Stimulated activated naive B cell treated with anti-CD40 and anti-IgM and Interleukin-4, amounts not matched to agents 10 μg/mL and 1 μg/mL and 100 μg/mL, for 72 hours (primary cell): ENCODE data around the gene SPIN4.
"Not testable (repeated sequence)": the region's sequence is repeated elsewhere in the genome, so short reads cannot be mapped to it uniquely, and the experiment has no call there.

Experiments
- ATAC-seq, 2 donors: fragments of 150-1000 bp; cut with Tn5 transposase; replicated peaks; 2 replicates each; pipeline ENCODE4 v1.10.0; 2021; ENCODE audit warnings: moderate library complexity in 1 of 2
- DNase-seq: peaks from one replicate; pipeline ENCODE4 v3.0.0; 2021
- H3K27ac Mint-ChIP-seq: one replicate; pipeline ENCODE4 v1.8.0; 2022; ENCODE audit warnings: mild to moderate bottlenecking, mixed read lengths
- H3K27me3 Mint-ChIP-seq, 2 donors: one replicate each; pipeline ENCODE4 v1.8.0; 2022; ENCODE audit warnings: mixed read lengths in 2 of 2
- H3K36me3 Mint-ChIP-seq, 2 donors: one replicate each; pipeline ENCODE4 v1.8.0; 2022; ENCODE audit warnings: mixed read lengths in 2 of 2, mild to moderate bottlenecking in 1 of 2
- H3K4me1 Mint-ChIP-seq, 2 donors: one replicate each; pipeline ENCODE4 v1.8.0; 2022; ENCODE audit warnings: mixed read lengths in 2 of 2, mild to moderate bottlenecking in 1 of 2
- H3K4me3 Mint-ChIP-seq, 2 donors: one replicate each; pipeline ENCODE4 v1.8.0; 2022; ENCODE audit warnings: mild to moderate bottlenecking in 2 of 2, mixed read lengths in 2 of 2, moderate library complexity in 1 of 2
- H3K9me3 Mint-ChIP-seq, 2 donors: one replicate each; pipeline ENCODE4 v1.8.0; 2022; ENCODE audit warnings: mixed read lengths in 2 of 2, mild to moderate bottlenecking in 1 of 2

Gene SPIN4

DNA sequence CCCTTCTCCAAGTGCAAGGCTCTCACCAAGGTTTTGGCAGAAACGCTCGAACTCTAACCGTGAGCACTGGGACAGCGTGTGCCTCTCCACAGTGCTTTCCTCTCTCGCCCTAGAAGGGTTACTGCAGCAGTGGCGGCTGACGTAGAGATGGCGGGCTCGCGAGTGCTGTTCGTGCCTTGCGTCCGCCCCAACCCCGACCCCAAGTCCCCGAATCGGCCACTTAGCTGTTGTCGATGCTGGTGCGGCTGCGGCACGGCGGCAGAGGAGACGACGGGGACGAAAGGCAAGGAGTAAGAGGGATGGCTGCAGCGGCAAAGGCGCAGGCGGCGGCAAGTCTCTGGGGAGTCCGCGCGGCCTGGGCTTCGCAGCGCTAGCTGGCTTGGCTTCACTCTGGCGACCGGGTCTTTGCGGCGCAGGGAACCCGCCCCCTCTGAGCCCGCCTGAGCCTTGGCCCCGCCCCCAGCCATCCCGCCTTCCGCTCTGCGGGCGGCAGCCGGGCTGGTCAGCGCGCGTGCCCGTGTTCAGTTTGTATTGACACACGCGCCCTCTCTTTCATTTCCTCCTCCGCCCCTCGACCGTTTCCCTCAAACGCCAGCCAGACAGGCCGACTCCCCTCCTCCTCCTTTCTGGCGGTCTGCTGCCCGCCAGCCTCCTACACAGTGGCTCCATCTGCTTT is at the start of gene SPIN4:
TSS of gene SPIN4 (minus strand) at position 392 of the 676 bp plus-strand sequence. CDS start 513 bp downstream, outside the sequence.
- Mint-ChIP-seq H3K4me3 (peak within 1 kb of the TSS; percentile 89 to 96), H3K27me3 (no peaks in the 10 kb centered on the region), H3K36me3 (no peaks in the 10 kb centered on the region), H3K27ac (peak within 1 kb of the TSS; percentile 84), H3K9me3 (no peaks in the 10 kb centered on the region), H3K4me1 (peaks cover 4 to 17% of the 10 kb centered on the region in 2 donors)
- ATAC-seq (peak; percentile 92 to 96), DNase-seq (peak; percentile 70)

DNA sequence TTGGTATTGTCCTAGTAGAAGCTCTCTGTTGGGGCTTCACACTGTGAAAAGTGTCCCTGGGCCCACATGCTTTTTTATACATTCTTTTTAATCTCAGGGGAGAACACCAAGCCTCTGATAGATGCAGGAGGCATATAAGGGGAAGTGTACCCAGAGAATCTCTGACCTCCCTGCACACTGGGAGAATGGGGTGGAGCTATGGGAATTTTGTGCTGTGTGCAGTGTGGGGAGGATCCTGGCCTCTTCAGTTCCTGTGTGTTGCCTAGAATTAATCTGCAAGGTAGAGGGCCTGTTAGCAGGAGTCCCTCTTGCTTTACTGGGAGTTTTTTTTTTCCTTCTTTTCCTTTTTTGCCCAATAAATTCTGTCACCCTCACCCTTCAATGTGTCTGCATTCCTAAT is 49.2 kb upstream of the SPIN4 start:
- no peak overlapping the region for H3K27ac Mint-ChIP-seq
- H3K4me3 Mint-ChIP-seq, result no peak overlapping the region
- H3K9me3 Mint-ChIP-seq, result peaks cover 0 to 3% of the 10 kb centered on the region in 2 donors
- no peaks in the 10 kb centered on the region for H3K4me1 Mint-ChIP-seq
- no peaks in the 10 kb centered on the region for H3K36me3 Mint-ChIP-seq
- no peak for DNase-seq
- ATAC-seq, result no peak
- no peaks in the 10 kb centered on the region for H3K27me3 Mint-ChIP-seq

DNA sequence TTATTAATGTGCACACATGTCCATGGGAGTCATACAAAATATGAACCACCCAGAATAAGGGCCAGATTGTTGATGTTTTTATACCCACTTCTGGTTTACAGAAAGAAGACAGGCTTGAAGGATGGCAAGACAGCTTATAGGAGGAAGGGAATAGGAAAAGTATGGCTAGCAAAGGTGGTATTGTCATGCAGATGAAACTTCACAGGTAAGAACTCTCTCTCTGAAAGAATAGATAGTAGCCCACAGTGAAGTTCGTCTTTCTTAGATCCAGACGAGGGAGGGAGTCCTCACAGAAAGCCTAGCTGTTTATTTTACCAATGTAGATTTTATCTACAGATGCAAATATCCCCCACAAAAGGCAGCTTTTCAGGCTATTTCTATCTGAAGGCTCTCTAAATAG is 43.7 kb upstream of the SPIN4 start:
- no peaks in the 10 kb centered on the region for H3K4me1 Mint-ChIP-seq
- ATAC-seq (no peak), DNase-seq (no peak)
- no peaks in the 10 kb centered on the region for H3K27me3 Mint-ChIP-seq
- H3K27ac Mint-ChIP-seq, result no peak overlapping the region
- H3K4me3 Mint-ChIP-seq, result no peak overlapping the region
- H3K36me3 Mint-ChIP-seq, result no peaks in the 10 kb centered on the region
- H3K9me3 Mint-ChIP-seq, result no peaks in the 10 kb centered on the region

DNA sequence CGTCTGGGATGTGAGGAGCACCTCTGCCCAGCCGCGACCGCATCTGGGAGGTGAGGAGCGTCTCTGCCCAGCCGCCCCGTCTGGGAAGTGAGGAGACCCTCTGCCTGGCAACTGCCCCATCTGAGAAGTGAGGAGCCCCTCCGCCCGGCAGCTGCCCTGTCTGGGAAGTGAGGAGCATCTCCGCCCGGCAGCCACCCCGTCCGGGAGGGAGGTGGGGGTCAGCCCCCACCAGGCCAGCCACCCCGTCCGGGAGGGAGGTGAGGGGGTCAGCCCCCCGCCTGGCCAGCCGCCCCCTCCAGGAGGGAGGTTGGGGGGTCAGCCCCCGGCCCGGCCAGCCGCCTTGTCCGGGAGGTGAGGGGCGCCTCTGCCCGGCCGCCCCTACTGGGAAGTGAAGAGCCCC is 42.0 kb upstream of the SPIN4 start:
- not testable (repeated sequence) for ATAC-seq, H3K27me3 Mint-ChIP-seq, H3K9me3 Mint-ChIP-seq, H3K4me3 Mint-ChIP-seq, H3K27ac Mint-ChIP-seq, DNase-seq, H3K36me3 Mint-ChIP-seq, H3K4me1 Mint-ChIP-seq

DNA sequence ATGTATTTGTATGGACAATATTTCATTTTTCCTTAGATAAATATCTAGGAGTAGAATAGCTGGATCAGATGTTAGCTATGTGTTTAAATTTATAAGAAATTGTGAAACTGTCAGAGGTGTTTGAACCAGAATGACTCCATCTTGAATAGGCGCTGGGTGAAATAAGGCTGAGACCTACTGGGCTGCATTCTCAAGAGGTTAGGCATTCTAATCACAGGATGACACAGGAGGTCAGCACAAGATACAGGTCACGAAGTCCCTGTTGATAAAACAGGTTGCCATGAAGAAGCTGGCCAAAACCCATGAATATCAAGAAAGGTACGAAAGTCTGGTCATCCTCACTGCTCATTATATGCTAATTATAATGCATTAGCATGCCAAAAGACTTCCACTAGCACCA is 36.3 kb upstream of the SPIN4 start:
- H3K27me3 Mint-ChIP-seq, result no peaks in the 10 kb centered on the region
- H3K9me3 Mint-ChIP-seq, result no peaks in the 10 kb centered on the region
- no peak for DNase-seq
- H3K27ac Mint-ChIP-seq, result no peak overlapping the region
- no peaks in the 10 kb centered on the region for H3K36me3 Mint-ChIP-seq
- no peak overlapping the region for H3K4me3 Mint-ChIP-seq
- H3K4me1 Mint-ChIP-seq, result no peaks in the 10 kb centered on the region
- ATAC-seq, result no peak

DNA sequence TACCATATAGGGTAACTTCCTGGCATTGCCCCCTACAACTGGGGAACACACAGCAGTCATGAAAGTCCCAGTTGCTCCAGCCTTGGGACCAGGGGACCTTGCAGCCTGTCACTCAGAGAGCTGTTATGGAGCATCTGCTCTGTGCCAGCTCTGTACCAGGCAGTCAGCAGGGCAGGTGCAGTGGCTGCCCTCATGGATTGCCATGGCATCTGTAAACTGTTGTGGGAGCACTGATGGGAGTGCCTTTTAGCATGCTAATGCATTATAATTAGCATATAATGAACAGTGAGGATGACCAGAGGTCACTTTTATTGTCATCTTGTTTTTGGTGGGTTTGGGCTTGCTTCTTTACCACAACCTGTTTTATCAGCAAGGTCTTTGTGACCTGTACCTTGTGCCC is 33.1 kb upstream of the SPIN4 start:
- ATAC-seq, H3K36me3 Mint-ChIP-seq, H3K4me3 Mint-ChIP-seq, H3K27me3 Mint-ChIP-seq, H3K4me1 Mint-ChIP-seq, H3K9me3 Mint-ChIP-seq, DNase-seq, H3K27ac Mint-ChIP-seq: not testable (repeated sequence)

DNA sequence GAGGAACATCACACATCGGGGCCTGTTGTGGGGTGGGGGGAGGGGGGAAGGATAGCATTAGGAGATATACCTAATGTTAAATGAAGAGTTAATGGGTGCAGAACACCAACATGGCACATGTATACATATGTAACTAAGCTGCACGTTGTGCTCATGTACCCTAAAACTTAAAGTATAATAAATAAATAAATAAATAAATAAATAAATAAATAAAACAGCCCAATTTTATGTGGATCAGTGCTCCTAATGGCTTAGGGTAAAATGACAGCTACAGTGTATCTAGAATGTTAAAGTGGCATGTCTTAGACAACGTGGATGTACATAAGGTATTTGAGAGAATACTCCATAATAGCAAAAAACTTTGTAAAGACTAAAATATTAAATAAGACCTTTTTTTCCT is 21.9 kb upstream of the SPIN4 start:
- not testable (repeated sequence) for H3K36me3 Mint-ChIP-seq, DNase-seq, H3K4me3 Mint-ChIP-seq, H3K27ac Mint-ChIP-seq, ATAC-seq, H3K27me3 Mint-ChIP-seq, H3K4me1 Mint-ChIP-seq, H3K9me3 Mint-ChIP-seq

DNA sequence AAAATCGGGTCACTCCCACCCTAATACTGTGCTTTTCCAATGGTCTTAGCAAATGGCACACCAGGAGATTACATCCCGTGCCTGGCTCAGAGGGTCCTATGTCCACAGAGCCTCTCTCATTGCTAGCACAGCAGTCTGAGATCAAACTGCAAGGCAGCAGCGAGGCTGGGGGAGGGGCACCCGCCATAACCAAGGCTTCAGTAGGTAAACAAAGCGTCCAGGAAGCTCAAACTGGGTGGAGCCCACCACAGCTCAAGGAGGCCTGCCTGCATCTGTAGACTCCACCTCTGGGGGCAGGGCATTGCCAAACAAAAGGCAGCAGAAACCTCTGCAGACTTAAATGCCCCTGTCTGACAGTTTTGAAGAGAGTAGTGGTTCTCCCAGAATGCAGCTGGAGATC is 16.6 kb upstream of the SPIN4 start:
- not testable (repeated sequence) for ATAC-seq, H3K4me3 Mint-ChIP-seq, H3K4me1 Mint-ChIP-seq, H3K27me3 Mint-ChIP-seq, H3K27ac Mint-ChIP-seq, DNase-seq, H3K36me3 Mint-ChIP-seq
- peaks cover 11 to 20% of the 10 kb centered on the region in 2 donors for H3K9me3 Mint-ChIP-seq

DNA sequence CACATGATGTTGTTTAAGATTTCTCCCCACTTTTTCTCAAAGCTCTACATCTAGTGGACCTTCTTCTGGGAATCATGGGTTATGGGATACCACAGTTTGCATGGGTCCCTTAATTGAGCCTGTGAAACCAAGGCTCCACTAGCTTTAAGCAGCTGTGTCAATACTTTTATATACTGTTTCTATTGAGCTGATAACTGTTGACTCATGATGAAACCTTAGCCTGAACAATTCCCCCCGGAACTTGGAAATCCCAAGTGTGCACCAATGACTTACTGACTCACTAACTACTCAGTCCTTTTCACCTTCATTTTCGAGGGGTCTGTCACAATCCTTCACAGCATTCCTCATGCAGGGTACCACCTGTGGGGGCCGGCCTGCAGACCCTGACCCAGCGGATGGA is 12.7 kb upstream of the SPIN4 start:
- Mint-ChIP-seq H3K27ac (no peak overlapping the region), H3K27me3 (no peaks in the 10 kb centered on the region), H3K9me3 (peaks cover 11 to 18% of the 10 kb centered on the region in 2 donors), H3K4me3 (no peak overlapping the region), H3K4me1 (no peaks in the 10 kb centered on the region), H3K36me3 (no peaks in the 10 kb centered on the region)
- DNase-seq, result no peak
- no peak for ATAC-seq

DNA sequence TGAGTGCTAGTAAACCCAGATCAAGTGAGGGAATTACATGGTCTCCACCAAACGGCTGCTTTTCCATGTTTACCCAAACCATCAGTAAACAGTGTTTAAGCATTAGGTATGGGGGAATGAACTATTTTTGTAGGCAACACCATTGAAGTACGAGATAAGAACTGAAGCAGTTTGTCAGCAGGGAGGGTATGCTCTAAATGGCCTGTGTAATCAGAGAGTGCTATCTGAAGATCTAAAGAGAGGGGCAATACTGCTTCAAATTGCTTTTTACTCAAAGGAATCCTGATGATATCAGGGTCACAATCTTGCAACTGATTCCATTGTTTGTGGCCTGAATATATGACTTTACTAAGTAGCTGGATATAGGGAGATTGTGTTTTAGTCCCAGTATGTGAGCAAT is 10.4 kb upstream of the SPIN4 start:
- no peaks in the 10 kb centered on the region for H3K4me1 Mint-ChIP-seq
- ATAC-seq, result no peak
- no peak for DNase-seq
- H3K9me3 Mint-ChIP-seq, result peaks cover 10 to 11% of the 10 kb centered on the region in 2 donors
- H3K4me3 Mint-ChIP-seq, result no peak overlapping the region
- H3K27me3 Mint-ChIP-seq, result no peaks in the 10 kb centered on the region
- H3K36me3 Mint-ChIP-seq, result no peaks in the 10 kb centered on the region
- H3K27ac Mint-ChIP-seq, result no peak overlapping the region

DNA sequence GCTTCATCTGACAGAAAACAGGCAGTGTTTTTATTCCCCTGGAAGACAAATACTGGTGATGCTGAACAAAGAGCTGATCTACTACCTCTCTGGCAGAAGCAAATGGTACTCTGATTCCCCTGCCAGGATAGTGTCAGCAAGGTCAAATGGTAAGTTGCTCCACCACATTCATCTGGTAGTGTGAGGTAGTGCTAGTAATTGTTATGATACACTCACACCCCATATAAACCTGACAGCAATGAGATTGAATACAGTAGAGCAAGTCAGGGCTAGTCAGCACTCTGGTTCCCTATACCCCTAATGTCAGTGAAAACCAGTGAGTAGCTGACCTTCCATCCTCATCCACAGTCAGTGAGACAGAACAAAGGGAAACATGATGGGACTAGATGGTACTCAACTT is 3.4 kb upstream of the SPIN4 start:
- H3K27me3 Mint-ChIP-seq, result no peaks in the 10 kb centered on the region
- no peaks in the 10 kb centered on the region for H3K36me3 Mint-ChIP-seq
- H3K4me3 Mint-ChIP-seq, result no peak overlapping the region
- ATAC-seq (no peak), DNase-seq (no peak)
- no peaks in the 10 kb centered on the region for H3K9me3 Mint-ChIP-seq
- H3K27ac Mint-ChIP-seq, result no peak overlapping the region
- peaks cover 2 to 11% of the 10 kb centered on the region in 2 donors for H3K4me1 Mint-ChIP-seq

DNA sequence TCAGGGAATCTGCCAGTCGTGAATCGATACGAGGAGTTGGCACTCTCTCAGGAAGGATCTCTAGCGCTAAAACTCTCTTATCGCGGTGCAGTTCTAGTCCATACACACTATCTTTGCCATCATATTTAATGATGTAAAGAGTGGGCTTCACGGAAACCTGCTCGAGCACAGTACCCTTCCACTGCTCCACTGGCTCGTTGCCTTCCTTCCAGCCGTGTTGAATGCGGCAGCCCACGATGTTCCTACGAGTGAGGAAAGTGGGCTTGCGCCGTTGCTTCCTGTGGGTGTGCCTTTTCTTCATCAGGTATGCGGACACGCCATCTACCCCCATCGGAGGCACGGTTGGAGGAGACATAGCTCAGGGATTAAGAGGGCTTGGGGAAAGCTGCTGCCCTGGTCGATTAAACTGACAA is 661 bp downstream of the SPIN4 start:
- no peaks in the 10 kb centered on the region for H3K9me3 Mint-ChIP-seq

DNA sequence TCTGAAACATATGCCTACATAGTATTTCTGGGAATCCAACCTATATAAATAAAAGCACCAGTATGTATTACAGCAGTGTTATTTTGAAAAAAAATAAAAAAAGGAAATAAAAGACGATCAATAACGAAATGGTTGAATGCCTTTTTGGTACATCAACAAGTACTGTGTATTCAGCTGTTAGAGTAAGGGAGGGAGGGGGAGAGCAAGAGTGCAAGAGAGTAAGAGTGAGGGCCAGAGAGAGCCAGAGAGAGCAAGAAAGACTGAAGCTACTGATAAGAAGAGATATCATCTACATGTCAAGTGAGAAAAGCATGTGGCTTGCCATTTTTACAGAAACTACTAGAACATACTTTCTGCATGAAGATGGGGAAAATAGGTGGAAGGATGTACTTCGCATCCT is 1.8 kb downstream of the SPIN4 start:
- peaks cover 6 to 22% of the 10 kb centered on the region in 2 donors for H3K4me1 Mint-ChIP-seq
- no peaks in the 10 kb centered on the region for H3K27me3 Mint-ChIP-seq
- peak overlapping the region in 1 of 2 donors; percentile 55 for H3K4me3 Mint-ChIP-seq
- ATAC-seq, result no peak
- no peak overlapping the region for H3K27ac Mint-ChIP-seq
- no peak for DNase-seq
- no peaks in the 10 kb centered on the region for H3K36me3 Mint-ChIP-seq
- no peaks in the 10 kb centered on the region for H3K9me3 Mint-ChIP-seq

More for the DNA sequence above, 661 bp downstream of the SPIN4 start:
- H3K36me3 Mint-ChIP-seq, result no peaks in the 10 kb centered on the region
- no peak for DNase-seq
- peak; percentile 29 to 40 for ATAC-seq
- peaks cover 6 to 22% of the 10 kb centered on the region in 2 donors for H3K4me1 Mint-ChIP-seq
- H3K27ac Mint-ChIP-seq, result peak overlapping the region; percentile 6
- peak overlapping the region; percentile 89 to 96 for H3K4me3 Mint-ChIP-seq
- H3K27me3 Mint-ChIP-seq, result no peaks in the 10 kb centered on the region

DNA sequence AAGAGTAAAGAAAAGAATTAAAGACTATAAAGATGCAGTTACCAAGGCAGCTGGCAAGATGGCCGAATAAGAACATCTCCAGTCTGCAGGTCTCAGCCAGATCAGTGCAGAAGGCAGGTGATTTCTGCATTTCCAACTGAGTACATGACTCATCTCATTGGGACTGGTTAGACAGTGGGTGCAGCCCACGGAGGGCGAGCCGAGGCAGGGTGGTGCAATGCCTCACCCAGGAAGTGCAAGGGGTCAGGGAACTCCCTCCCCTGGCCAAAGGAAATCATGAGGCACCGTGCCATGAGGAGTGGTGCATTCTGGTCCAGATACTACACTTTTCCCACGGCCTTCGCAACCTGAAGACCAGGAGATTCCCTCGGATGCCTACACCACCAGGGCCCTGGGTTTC is 20.5 kb downstream of the SPIN4 start:
- DNase-seq (no peak), ATAC-seq (no peak)
- no peaks in the 10 kb centered on the region for H3K4me1 Mint-ChIP-seq
- peaks cover 7 to 8% of the 10 kb centered on the region in 2 donors for H3K36me3 Mint-ChIP-seq
- peaks cover 2 to 4% of the 10 kb centered on the region in 2 donors for H3K9me3 Mint-ChIP-seq
- H3K27me3 Mint-ChIP-seq, result no peaks in the 10 kb centered on the region
- no peak overlapping the region for H3K27ac Mint-ChIP-seq
- no peak overlapping the region for H3K4me3 Mint-ChIP-seq

DNA sequence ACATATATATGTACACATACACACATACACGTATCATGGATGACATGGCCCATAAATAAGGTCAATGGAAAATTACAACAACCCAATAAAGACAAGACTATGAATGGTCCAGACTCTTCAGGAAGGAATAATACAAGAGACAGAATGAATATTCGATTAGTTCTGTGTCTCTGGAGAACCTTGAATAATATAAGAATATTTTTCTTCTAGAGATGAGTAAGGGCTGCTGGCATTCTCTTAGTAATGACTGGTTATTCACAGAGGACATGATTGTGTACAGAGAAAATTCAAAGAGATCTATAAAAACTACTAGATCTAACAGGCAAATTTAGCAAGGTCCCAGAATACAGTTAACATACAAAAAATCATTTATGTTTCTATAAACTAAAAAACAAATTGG is 23.3 kb downstream of the SPIN4 start:
- H3K36me3 Mint-ChIP-seq, result peaks cover 0 to 2% of the 10 kb centered on the region in 2 donors
- H3K27me3 Mint-ChIP-seq, result no peaks in the 10 kb centered on the region
- H3K9me3 Mint-ChIP-seq, result no peaks in the 10 kb centered on the region
- H3K4me3 Mint-ChIP-seq, result no peak overlapping the region
- no peaks in the 10 kb centered on the region for H3K4me1 Mint-ChIP-seq
- ATAC-seq (no peak), DNase-seq (no peak)
- no peak overlapping the region for H3K27ac Mint-ChIP-seq
